Inflammatory macrophage treated with lipopolysaccharide for 4 hours (primary cell): ENCODE results near the gene FCER2.

ENCODE experiments used
- DNase-seq: peaks from one replicate; pipeline ENCODE4 v3.0.0-alpha.2; 2020

The FCER2 gene

GRCh38 chr19:7645163-7645562 lies 56.8 kb downstream of the FCER2 start:
- DNase-seq = peak; percentile 77

GRCh38 chr19:7644550-7644877 lies 57.4 kb downstream of the FCER2 start:
- no peak for DNase-seq

GRCh38 chr19:7643629-7644549 lies 58.0 kb downstream of the FCER2 start:
- DNase-seq = peak; percentile 34

GRCh38 chr19:7643031-7643415 lies 58.9 kb downstream of the FCER2 start:
- DNase-seq = no peak

GRCh38 chr19:7642295-7643030 lies 59.5 kb downstream of the FCER2 start:
- DNase-seq = no peak

- DNase-seq = no peak
Observed at GRCh38 chr19:7641290-7642276, 60.3 kb downstream of the FCER2 start.

GRCh38 chr19:7640803-7641202 lies 61.1 kb downstream of the FCER2 start:
- no peak for DNase-seq

- no peak for DNase-seq
Observed at GRCh38 chr19:7639863-7640348, 62.0 kb downstream of the FCER2 start.

- no peak for DNase-seq
Observed at GRCh38 chr19:7638802-7639465, 63.0 kb downstream of the FCER2 start.
